H1 (cell line): ENCODE results near the gene GTF2F1. TPM values are rescaled to one million over a fixed set of nuclear protein-coding genes. Genes with fewer than 3 reads are reported as not detected.

Experiments used
- CTCF ChIA-PET: fragments of 300-600 bp; sonication (Branson Sonifier 250); formaldehyde crosslinking; loops from one replicate; lab custom pipeline; 2021; ENCODE audit not compliant: partially characterized antibody; lab: Charles Lee
- POLR2A ChIA-PET: fragments of 300-600 bp; sonication (Branson Sonifier 250); formaldehyde crosslinking; loops from one replicate; lab custom pipeline; 2021; ENCODE audit warnings: inconsistent platforms; ENCODE audit not compliant: partially characterized antibody; lab: Charles Lee
- DNase-seq, 2 experiments: peaks; one replicate each; pipeline versions ENCODE4 v3.0.0 to v3.0.0-alpha.2; 2010 to 2022; ENCODE audit warnings: low spot score in 2 of 2, low read depth in 1 of 2, mixed read lengths in 1 of 2
- FAIRE-seq: peaks from 2 replicates; lab custom pipeline; 2011; peaks lifted over from hg19 to GRCh38; lab: Jason Lieb, UNC
- H2AFZ ChIP-seq: 2 replicates; pipeline ENCODE4 v1.8.1; 2012; ENCODE audit warnings: low read length, inconsistent platforms
- H2AK5ac ChIP-seq: 2 replicates; pipeline ENCODE4 v1.6.1; 2013; ENCODE audit warnings: low read depth, low read length
- H2BK120ac ChIP-seq: replicated peaks from 2 replicates; pipeline ENCODE3; 2013; ENCODE audit warnings: low read depth, low read length, inconsistent platforms
- H2BK12ac ChIP-seq: 2 replicates; pipeline ENCODE4 v1.6.1; 2013; ENCODE audit warnings: low read depth, low read length
- H2BK15ac ChIP-seq: 2 replicates; pipeline ENCODE4 v1.6.1; 2013; ENCODE audit warnings: low read length
- H2BK20ac ChIP-seq: 2 replicates; pipeline ENCODE4 v1.6.1; 2013; ENCODE audit warnings: low read length
- H2BK5ac ChIP-seq: 2 replicates; pipeline ENCODE4 v1.6.1; 2013; ENCODE audit warnings: low read depth, low read length
- H3K14ac ChIP-seq: 2 replicates; pipeline ENCODE4 v1.6.1; 2013; ENCODE audit warnings: inconsistent platforms; ENCODE audit not compliant: insufficient read length
- H3K18ac ChIP-seq: 2 replicates; pipeline ENCODE4 v1.6.1; 2013; ENCODE audit warnings: low read length; ENCODE audit errors: extremely low read depth
- H3K23ac ChIP-seq: 2 replicates; pipeline ENCODE4 v1.6.1; 2013; ENCODE audit warnings: inconsistent platforms; ENCODE audit not compliant: insufficient read length
- H3K23me2 ChIP-seq: 2 replicates; pipeline ENCODE4 v1.6.1; 2013; ENCODE audit warnings: low read depth, low read length
- H3K27ac ChIP-seq: 2 replicates; pipeline ENCODE4 v1.6.1; 2011; ENCODE audit warnings: low read depth, low read length, inconsistent platforms
- H3K27me3 ChIP-seq, 4 experiments: replicated peaks in 1 of 4; 1 replicate in 1 of 4; 2 replicates in 3 of 4; pipeline versions ENCODE4 v1.6.1 to v1.8.1; 2011 to 2013; ENCODE audit warnings: low read length in 3 of 4, mild to moderate bottlenecking in 3 of 4, inconsistent platforms in 2 of 4, mixed read lengths in 2 of 4, moderate library complexity in 1 of 4; ENCODE audit not compliant: control insufficient read depth in 3 of 4, insufficient read depth in 3 of 4; ENCODE audit errors: extremely low read depth in 1 of 4
- H3K36me3 ChIP-seq, 4 experiments: 2 replicates each; pipeline versions ENCODE4 v1.6.1 to v1.8.1; 2011 to 2013; ENCODE audit warnings: mild to moderate bottlenecking in 4 of 4, low read length in 3 of 4, moderate library complexity in 2 of 4, control low read depth in 1 of 4, inconsistent platforms in 1 of 4; ENCODE audit not compliant: insufficient read depth in 4 of 4, control insufficient read depth in 2 of 4
- H3K4ac ChIP-seq: replicated peaks from 2 replicates; pipeline ENCODE3; 2013; ENCODE audit warnings: low read length, low read depth, mixed read lengths, inconsistent platforms; ENCODE audit not compliant: insufficient read length
- H3K4me1 ChIP-seq, 4 experiments: replicated peaks in 1 of 4; 1 replicate in 1 of 4; 2 replicates in 3 of 4; pipeline versions ENCODE4 v1.6.1 to v1.8.1; 2011 to 2013; ENCODE audit warnings: low read length in 3 of 4, inconsistent platforms in 2 of 4, mixed read lengths in 1 of 4; ENCODE audit not compliant: insufficient read depth in 4 of 4, control insufficient read depth in 3 of 4
- H3K4me2 ChIP-seq, 2 experiments: 2 replicates each; pipeline versions ENCODE4 v1.6.1 to v1.8.1; 2011 to 2013; ENCODE audit warnings: low read depth in 2 of 2, low read length in 2 of 2, control low read depth in 1 of 2, inconsistent platforms in 1 of 2, mild to moderate bottlenecking in 1 of 2; ENCODE audit not compliant: insufficient read depth in 1 of 2
- H3K4me3 ChIP-seq, 4 experiments: fragments of 200-600, 300-600 bp in 1 of 4; sonication (generic), shearing (Covaris generic), sonication (Bioruptor Twin) in 1 of 4; 2 replicates each; pipeline versions ENCODE4 v1.5.1 to v1.8.1; 2011 to 2016; ENCODE audit warnings: low read length in 4 of 4, low read depth in 3 of 4, control low read depth in 2 of 4, inconsistent platforms in 2 of 4, mild to moderate bottlenecking in 2 of 4, mixed read lengths in 1 of 4, moderate library complexity in 1 of 4; ENCODE audit not compliant: insufficient read depth in 2 of 4; ENCODE audit errors: extremely low read depth in 1 of 4
- H3K56ac ChIP-seq: replicated peaks from 2 replicates; pipeline ENCODE3; 2013; ENCODE audit warnings: low read depth, mild to moderate bottlenecking, mixed read lengths, low read length, inconsistent platforms; ENCODE audit not compliant: insufficient read length
- H3K79me1 ChIP-seq: 2 replicates; pipeline ENCODE4 v1.6.1; 2013; ENCODE audit warnings: low read depth, low read length, control low read depth
- H3K79me2 ChIP-seq, 2 experiments: 2 replicates each; pipeline versions ENCODE4 v1.6.1 to v1.8.1; 2012 to 2013; ENCODE audit warnings: low read length in 2 of 2, mild to moderate bottlenecking in 2 of 2, inconsistent platforms in 1 of 2; ENCODE audit not compliant: insufficient read depth in 2 of 2, control insufficient read depth in 1 of 2
- H3K9ac ChIP-seq, 4 experiments: replicated peaks in 1 of 4; 1 replicate in 1 of 4; 2 replicates in 3 of 4; pipeline versions ENCODE4 v1.6.1 to v1.8.1; 2011 to 2013; ENCODE audit warnings: low read depth in 3 of 4, low read length in 3 of 4, control low read depth in 2 of 4, mild to moderate bottlenecking in 2 of 4, moderate library complexity in 2 of 4, inconsistent platforms in 1 of 4; ENCODE audit errors: extremely low read depth in 1 of 4
- H3K9me3 ChIP-seq, 2 experiments: 2 replicates each; pipeline versions ENCODE4 v1.6.1 to v1.8.1; 2012 to 2013; ENCODE audit warnings: mild to moderate bottlenecking in 2 of 2, moderate library complexity in 2 of 2, control low read depth in 1 of 2, inconsistent platforms in 1 of 2, low read depth in 1 of 2, low read length in 1 of 2, mixed read lengths in 1 of 2; ENCODE audit not compliant: insufficient read depth in 2 of 2
- H4K20me1 ChIP-seq, 2 experiments: replicated peaks in 1 of 2; 2 replicates each; pipeline versions ENCODE3 to v1.8.1; 2011 to 2013; ENCODE audit warnings: inconsistent platforms in 2 of 2, low read length in 2 of 2, mild to moderate bottlenecking in 1 of 2; ENCODE audit not compliant: insufficient read depth in 2 of 2, control insufficient read depth in 1 of 2
- H4K5ac ChIP-seq: 2 replicates; pipeline ENCODE4 v1.6.1; 2013; ENCODE audit warnings: low read length, low read depth, mixed read lengths, inconsistent platforms; ENCODE audit not compliant: insufficient read length
- H4K8ac ChIP-seq: 2 replicates; pipeline ENCODE4 v1.8.0; 2013; ENCODE audit warnings: mild to moderate bottlenecking, moderate library complexity, low read length, inconsistent platforms; ENCODE audit not compliant: insufficient read depth; ENCODE audit errors: extremely low read depth
- H4K91ac ChIP-seq: replicated peaks from 2 replicates; pipeline ENCODE3; 2013; ENCODE audit warnings: low read length, mixed read lengths, inconsistent platforms; ENCODE audit not compliant: insufficient read length
- CHD1 ChIP-seq: IDR thresholded peaks from 2 replicates; pipeline ENCODE4 v1.6.1; 2012; ENCODE audit warnings: low read depth, low read length, improper control_type of control experiment
- EGR1 ChIP-seq: IDR thresholded peaks from 2 replicates; pipeline ENCODE4 v1.6.1; 2011; ENCODE audit warnings: low read depth, low read length, borderline replicate concordance
- HDAC2 ChIP-seq, 2 experiments: fragments of 300-600 bp in 1 of 2; sonication (generic) in 1 of 2; IDR thresholded peaks; 2 replicates each; pipeline ENCODE4 v1.6.1; 2011 to 2012; ENCODE audit warnings: low read depth in 2 of 2, low read length in 2 of 2, mild to moderate bottlenecking in 2 of 2, moderate library complexity in 2 of 2, borderline replicate concordance in 1 of 2, inconsistent platforms in 1 of 2
- KDM4A ChIP-seq: IDR thresholded peaks from one replicate; pipeline ENCODE4 v1.7.1; 2012; ENCODE audit warnings: low read depth, mild to moderate bottlenecking, moderate library complexity, low read length, inconsistent platforms; ENCODE audit not compliant: severe bottlenecking
- NANOG ChIP-seq: IDR thresholded peaks from 2 replicates; pipeline ENCODE4 v1.6.1; 2011; ENCODE audit warnings: low read length, low read depth, mild to moderate bottlenecking, inconsistent platforms; ENCODE audit not compliant: insufficient read depth, poor library complexity, severe bottlenecking
- RBBP5 ChIP-seq: IDR thresholded peaks from 2 replicates; pipeline ENCODE4 v1.7.1; 2012; ENCODE audit warnings: low read depth, mild to moderate bottlenecking, inconsistent platforms, low read length, moderate library complexity, borderline replicate concordance
- RNF2 ChIP-seq: fragments of 200-900, 300-1000 bp; sonication (generic); IDR thresholded peaks from 2 replicates; pipeline ENCODE4 v1.7.1; 2016; ENCODE audit warnings: borderline replicate concordance, low read depth, mild to moderate bottlenecking, antibody characterized with exemption, low read length; ENCODE audit not compliant: poor library complexity, severe bottlenecking; ENCODE audit errors: missing control alignments
- RXRA ChIP-seq: IDR thresholded peaks from 2 replicates; pipeline ENCODE4 v1.6.1; 2011; ENCODE audit warnings: low read depth, mild to moderate bottlenecking, low read length, moderate library complexity; ENCODE audit not compliant: insufficient read depth
- SAP30 ChIP-seq: fragments of 300-600 bp; sonication (generic); IDR thresholded peaks from 2 replicates; pipeline ENCODE4 v1.7.1; 2012; ENCODE audit warnings: low read length, moderate library complexity, mild to moderate bottlenecking, inconsistent platforms; ENCODE audit not compliant: insufficient read depth, insufficient replicate concordance
- SP2 ChIP-seq: IDR thresholded peaks from 2 replicates; pipeline ENCODE4 v1.6.1; 2012; ENCODE audit warnings: mild to moderate bottlenecking, low read length, inconsistent platforms
- SP4 ChIP-seq: IDR thresholded peaks from 2 replicates; pipeline ENCODE4 v1.6.1; 2012; ENCODE audit warnings: low read length, inconsistent platforms
- WGBS, 2 experiments: shearing (Covaris generic) in 1 of 2; methylation state at CpG; one replicate each; pipeline versions ENCODE4 v1.1.6 to v1.1.7; 2013 to 2015; ENCODE audit warnings: low lambda C conversion rate in 2 of 2, mixed read lengths in 2 of 2, inconsistent platforms in 1 of 2, low coverage in 1 of 2, missing lambda C conversion rate in 1 of 2; ENCODE audit not compliant: insufficient replicate concordance in 2 of 2, insufficient coverage in 1 of 2, insufficient read length in 1 of 2; ENCODE audit errors: extremely low coverage in 1 of 2, missing lambda C conversion rate in 1 of 2; 5-methylcytosine and 5-hydroxymethylcytosine counted together
- polyA plus RNA-seq, 7 experiments: library from polyadenylated mRNA; depleted of rRNA in 3 of 7; stranded (reverse) in 5 of 7; unstranded in 2 of 7; fragments of >200 nt in 5 of 7; fragments of 200-250 nt in 2 of 7; gene quantifications; 1 replicate in 5 of 7; 2 replicates in 1 of 7; 4 replicates in 1 of 7; pipeline versions ENCODE4 v1.2.1 to v1.2.3, GENCODE V29; 2011 to 2013; ENCODE audit warnings: missing spikeins in 2 of 7, mixed read lengths in 2 of 7
- total RNA-seq: library from RNA; stranded (reverse); fragmentation: NEBNext Ultra II Directional; extraction: Animal tissue kit (Norgen Biotek cat#: 25700); gene quantifications from 2 replicates; pipeline ENCODE4 v1.2.1, GENCODE V29; 2021

Gene GTF2F1
- total and polyA plus RNA-seq, 2 of the 8 experiments (the other 6 are each of a cell fraction or from before 2014, with no cell fraction given), result 29.3 to 56.3 TPM

GRCh38 chr19:6375411-6376010, 17.5 kb downstream of the GTF2F1 start, which contains the start of gene PSPN:
TSS of gene PSPN (minus strand) at chr19:6375933. CDS start at chr19:6375849, 84 bp downstream.
- Histone ChIP-seq H3K27ac (no peak within 1 kb of the TSS; the same call in 1 of the 2 replicates), H4K20me1 (peaks cover 0 to 6% of the 10 kb centered on the region in 2 experiments), H3K23me2 (peaks cover 4% of the 10 kb centered on the region; the same call in 1 of the 2 replicates), H2BK15ac (no peak within 1 kb of the TSS), H3K23ac (no peak within 1 kb of the TSS), H3K4me3 (no peak within 1 kb of the TSS), H4K91ac (no peak within 1 kb of the TSS), H3K9me3 (peaks cover 5% of the 10 kb centered on the region in 2 experiments; a peak in 2 of 4 replicates), H2BK120ac (no peak within 1 kb of the TSS), H3K4me1 (peaks cover 0 to 11% (median 7%) of the 10 kb centered on the region in 4 experiments; a peak in 5 of 7 replicates), H2BK12ac (no peak within 1 kb of the TSS), H3K79me2 (no peaks in the 10 kb centered on the region), H3K27me3 (no peaks in the 10 kb centered on the region), H3K18ac (no peak within 1 kb of the TSS; the same call in 1 of the 2 replicates), H4K8ac (no peak within 1 kb of the TSS; the same call in 1 of the 2 replicates), H2AFZ (no peak within 1 kb of the TSS), H4K5ac (no peak within 1 kb of the TSS), H2BK5ac (no peak within 1 kb of the TSS; the same call in 1 of the 2 replicates), H3K79me1 (no peaks in the 10 kb centered on the region), H3K4me2 (peak within 1 kb of the TSS in 1 of 2 experiments; percentile 12; a peak in 1 of 4 replicates), H3K4ac (no peak within 1 kb of the TSS), H2AK5ac (no peak within 1 kb of the TSS), H3K36me3 (peaks cover 9 to 20% (median 13%) of the 10 kb centered on the region in 4 experiments; a peak in 6 of 8 replicates), H3K9ac (no peak within 1 kb of the TSS), H3K14ac (no peak within 1 kb of the TSS), H2BK20ac (no peak within 1 kb of the TSS), H3K56ac (no peak within 1 kb of the TSS)
- ChIA-PET CTCF (interaction anchor here (1.2 kb wide), 1 partner anchor 37 kb away, joined by 3 read pairs; no protein-coding TSS in a partner anchor), POLR2A (interaction anchor here (1.3 to 9.9 kb wide), 2 partner anchors 12 to 15 kb away, joined by 5 to 81 read pairs; partner anchors contain the start of gene GTF2F1)
- 83% methylated on average over 16 of the region's 25 CpGs; no CpG with 5 or more reads in 1 of the 2 experiments for WGBS, 2 experiments
- DNase-seq, result peak in 1 of 2 experiments; percentile 47
- FAIRE-seq, result no peak
- TF ChIP-seq EGR1, result no peak
- TF ChIP-seq HDAC2 (IDR thresholded peaks at IDR 0.05; ENCODE audit: borderline replicate concordance in 1 of 2, low read depth in 2 of 2, low read length in 2 of 2), result no peak
- TF ChIP-seq KDM4A, result no peak
- no peak for TF ChIP-seq SAP30
- no peak for TF ChIP-seq RXRA
- no peak for TF ChIP-seq CHD1
- TF ChIP-seq SP4, result no peak
- no peak for TF ChIP-seq RNF2
- TF ChIP-seq NANOG, result no peak
- no peak for TF ChIP-seq RBBP5
- TF ChIP-seq SP2, result no peak
